ENCODE measurements around the gene FLT3LG. TPM values are rescaled to one million over a fixed set of nuclear protein-coding genes. Genes with fewer than 3 reads are reported as not detected.

FLT3LG gene
- total RNA-seq, 4 donors from 2014 or later: 1.00 to 4.0 (median 3.2) TPM; not detected in 1

DNA sequence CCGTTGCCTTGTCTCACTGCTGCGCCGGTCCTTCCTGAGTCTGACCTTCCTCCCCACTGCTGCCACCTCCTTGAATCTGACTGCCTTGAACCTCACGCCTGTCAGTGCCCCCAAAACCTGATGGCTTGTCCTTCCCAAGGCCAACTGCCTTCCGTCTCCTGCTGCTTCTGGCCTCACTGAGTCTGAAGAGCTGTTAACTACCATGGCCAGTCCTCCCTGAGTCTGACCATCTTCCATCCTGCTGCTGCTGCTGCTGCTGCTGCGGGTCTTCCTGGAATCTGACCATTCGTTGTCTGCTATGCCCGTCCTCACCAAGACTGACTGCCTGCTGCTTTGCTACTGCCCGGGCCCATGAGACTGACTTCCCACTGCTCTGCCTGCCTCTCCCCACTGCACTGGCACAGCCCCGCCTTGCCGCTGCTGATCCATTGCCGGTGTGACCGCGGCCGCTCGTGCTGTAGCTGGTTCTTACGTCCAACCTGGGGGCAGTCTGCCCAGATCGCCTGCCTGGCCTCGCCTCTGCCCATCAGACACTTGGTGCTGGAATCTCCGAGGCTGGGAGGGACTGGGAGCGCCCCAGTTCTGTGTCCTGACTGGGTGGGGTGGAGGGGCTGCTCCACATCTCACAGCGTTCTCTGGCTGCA is 50.9 kb downstream of the FLT3LG start:
- WGBS, 2 donors (ENCODE audit: low coverage in 1 of 2): 87 to 88% methylated on average over 3 to 22 of the region's 22 CpGs
- in situ Hi-C loops (cut with MboI; ENCODE audit: low pct_ligation_motif_present in 1 of 4, low pct_unique_long_range_greater_than_20kb in 1 of 4, low sequenced_read_pairs in 3 of 4): no loop called here

DNA sequence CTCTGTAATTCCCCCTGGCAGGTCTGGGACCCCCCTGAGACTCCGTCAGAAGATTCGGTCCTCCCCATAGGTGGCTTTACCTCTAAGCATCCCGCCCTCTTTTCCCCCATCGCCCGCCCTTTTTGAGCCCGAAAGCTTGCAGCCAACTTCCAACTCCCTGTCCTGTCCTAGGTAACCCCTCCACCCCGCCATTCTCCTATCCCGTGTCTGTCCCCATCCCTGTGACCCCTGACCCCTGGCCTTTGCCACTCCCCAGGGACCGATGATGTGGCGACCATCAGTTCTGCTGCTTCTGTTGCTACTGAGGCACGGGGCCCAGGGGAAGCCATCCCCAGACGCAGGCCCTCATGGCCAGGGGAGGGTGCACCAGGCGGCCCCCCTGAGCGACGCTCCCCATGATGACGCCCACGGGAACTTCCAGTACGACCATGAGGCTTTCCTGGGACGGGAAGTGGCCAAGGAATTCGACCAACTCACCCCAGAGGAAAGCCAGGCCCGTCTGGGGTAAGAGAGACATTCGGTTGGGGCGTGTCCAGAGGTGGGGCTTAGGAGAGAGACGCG is 54.3 kb downstream of the FLT3LG start:
- no peak for TF ChIP-seq EP300 (IDR thresholded peaks at IDR 0.05; ENCODE audit: low read depth)
- TF ChIP-seq, protein P1, sequence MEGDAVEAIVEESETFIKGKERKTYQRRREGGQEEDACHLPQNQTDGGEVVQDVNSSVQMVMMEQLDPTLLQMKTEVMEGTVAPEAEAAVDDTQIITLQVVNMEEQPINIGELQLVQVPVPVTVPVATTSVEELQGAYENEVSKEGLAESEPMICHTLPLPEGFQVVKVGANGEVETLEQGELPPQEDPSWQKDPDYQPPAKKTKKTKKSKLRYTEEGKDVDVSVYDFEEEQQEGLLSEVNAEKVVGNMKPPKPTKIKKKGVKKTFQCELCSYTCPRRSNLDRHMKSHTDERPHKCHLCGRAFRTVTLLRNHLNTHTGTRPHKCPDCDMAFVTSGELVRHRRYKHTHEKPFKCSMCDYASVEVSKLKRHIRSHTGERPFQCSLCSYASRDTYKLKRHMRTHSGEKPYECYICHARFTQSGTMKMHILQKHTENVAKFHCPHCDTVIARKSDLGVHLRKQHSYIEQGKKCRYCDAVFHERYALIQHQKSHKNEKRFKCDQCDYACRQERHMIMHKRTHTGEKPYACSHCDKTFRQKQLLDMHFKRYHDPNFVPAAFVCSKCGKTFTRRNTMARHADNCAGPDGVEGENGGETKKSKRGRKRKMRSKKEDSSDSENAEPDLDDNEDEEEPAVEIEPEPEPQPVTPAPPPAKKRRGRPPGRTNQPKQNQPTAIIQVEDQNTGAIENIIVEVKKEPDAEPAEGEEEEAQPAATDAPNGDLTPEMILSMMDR (IDR thresholded peaks at IDR 0.05): no peak
- TF ChIP-seq POLR2A (IDR thresholded peaks at IDR 0.05): no peak
- no peak for TF ChIP-seq POLR2AphosphoS5 (IDR thresholded peaks at IDR 0.05)
- H3K4me1 ChIP-seq: peaks cover 0 to 23% (median 11%) of the 10 kb centered on the region in 4 donors
- H3K36me3 ChIP-seq: peaks cover 0 to 12% (median 3%) of the 10 kb centered on the region in 4 donors
- 72 to 73% methylated on average over 9 to 25 of the region's 25 CpGs for WGBS, 2 donors (ENCODE audit: low coverage in 1 of 2)
- H3K9me3 ChIP-seq: no peaks in the 10 kb centered on the region
- intact Hi-C loops (cut with DNase I; ENCODE audit: low total_unique reads) (no loop called here), in situ Hi-C loops (cut with MboI; ENCODE audit: low pct_ligation_motif_present in 1 of 4, low pct_unique_long_range_greater_than_20kb in 1 of 4, low sequenced_read_pairs in 3 of 4) (no loop called here)
- H3K27ac ChIP-seq: peak overlapping the region in 2 of 4 donors; percentile 33 to 55
- no peak for DNase-seq
- H3K4me3 ChIP-seq: peak overlapping the region; percentile 8 to 25 (median 20)
- H3K27me3 ChIP-seq: no peaks in the 10 kb centered on the region

More for the DNA sequence above, 50.9 kb downstream of the FLT3LG start:
- no peak for DNase-seq
- Histone ChIP-seq H3K9me3 (no peaks in the 10 kb centered on the region), H3K36me3 (peaks cover 0 to 18% (median 0%) of the 10 kb centered on the region in 4 donors), H3K4me1 (peaks cover 0 to 20% (median 10%) of the 10 kb centered on the region in 4 donors), H3K27me3 (no peaks in the 10 kb centered on the region), H3K4me3 (no peak overlapping the region), H3K27ac (no peak overlapping the region)
- intact Hi-C loops (cut with DNase I; ENCODE audit: low total_unique reads): no loop called here
- TF ChIP-seq, protein P1 (IDR thresholded peaks at IDR 0.05): no peak
- TF ChIP-seq EP300 (IDR thresholded peaks at IDR 0.05; ENCODE audit: low read depth) (no peak), POLR2A (IDR thresholded peaks at IDR 0.05) (no peak), POLR2AphosphoS5 (IDR thresholded peaks at IDR 0.05) (no peak)

DNA sequence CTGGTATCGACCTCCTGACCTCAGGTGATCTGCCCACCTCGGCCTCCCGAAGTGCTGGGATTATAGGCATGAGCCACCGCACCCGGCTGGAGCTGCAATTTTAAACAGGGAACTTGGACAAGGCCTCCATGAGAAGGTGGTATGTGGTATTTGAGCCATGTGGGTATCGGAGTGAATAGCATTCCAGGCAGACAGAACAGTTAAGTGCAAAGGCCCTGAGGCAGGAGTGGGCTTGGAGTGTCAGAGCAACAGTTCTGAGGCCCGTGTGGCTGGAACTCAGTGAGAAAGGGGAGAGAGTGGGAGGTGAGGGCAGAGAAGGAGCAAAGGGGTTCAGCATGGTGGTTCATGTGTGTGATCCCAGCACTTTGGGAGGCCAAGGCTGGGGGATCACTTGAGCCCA is 56.7 kb downstream of the FLT3LG start:
- H3K36me3 ChIP-seq: peaks cover 0 to 5% (median 3%) of the 10 kb centered on the region in 4 donors
- no peak for TF ChIP-seq POLR2AphosphoS5 (IDR thresholded peaks at IDR 0.05)
- no peak for TF ChIP-seq POLR2A (IDR thresholded peaks at IDR 0.05)
- TF ChIP-seq, protein P1 (IDR thresholded peaks at IDR 0.05): no peak
- no peaks in the 10 kb centered on the region for H3K9me3 ChIP-seq
- intact Hi-C loops (cut with DNase I; ENCODE audit: low total_unique reads): no loop called here
- no peak for DNase-seq
- WGBS, 2 donors (ENCODE audit: low coverage in 1 of 2): 88% methylated on average over 7 of the region's 7 CpGs; no CpG with 5 or more reads in 1 of the 2 donors
- in situ Hi-C loops (cut with MboI; ENCODE audit: low pct_ligation_motif_present in 1 of 4, low pct_unique_long_range_greater_than_20kb in 1 of 4, low sequenced_read_pairs in 3 of 4): no loop called here
- H3K27me3 ChIP-seq: no peaks in the 10 kb centered on the region
- H3K4me3 ChIP-seq: no peak overlapping the region
- H3K27ac ChIP-seq: no peak overlapping the region
- peaks cover 0 to 33% (median 18%) of the 10 kb centered on the region in 4 donors for H3K4me1 ChIP-seq

DNA sequence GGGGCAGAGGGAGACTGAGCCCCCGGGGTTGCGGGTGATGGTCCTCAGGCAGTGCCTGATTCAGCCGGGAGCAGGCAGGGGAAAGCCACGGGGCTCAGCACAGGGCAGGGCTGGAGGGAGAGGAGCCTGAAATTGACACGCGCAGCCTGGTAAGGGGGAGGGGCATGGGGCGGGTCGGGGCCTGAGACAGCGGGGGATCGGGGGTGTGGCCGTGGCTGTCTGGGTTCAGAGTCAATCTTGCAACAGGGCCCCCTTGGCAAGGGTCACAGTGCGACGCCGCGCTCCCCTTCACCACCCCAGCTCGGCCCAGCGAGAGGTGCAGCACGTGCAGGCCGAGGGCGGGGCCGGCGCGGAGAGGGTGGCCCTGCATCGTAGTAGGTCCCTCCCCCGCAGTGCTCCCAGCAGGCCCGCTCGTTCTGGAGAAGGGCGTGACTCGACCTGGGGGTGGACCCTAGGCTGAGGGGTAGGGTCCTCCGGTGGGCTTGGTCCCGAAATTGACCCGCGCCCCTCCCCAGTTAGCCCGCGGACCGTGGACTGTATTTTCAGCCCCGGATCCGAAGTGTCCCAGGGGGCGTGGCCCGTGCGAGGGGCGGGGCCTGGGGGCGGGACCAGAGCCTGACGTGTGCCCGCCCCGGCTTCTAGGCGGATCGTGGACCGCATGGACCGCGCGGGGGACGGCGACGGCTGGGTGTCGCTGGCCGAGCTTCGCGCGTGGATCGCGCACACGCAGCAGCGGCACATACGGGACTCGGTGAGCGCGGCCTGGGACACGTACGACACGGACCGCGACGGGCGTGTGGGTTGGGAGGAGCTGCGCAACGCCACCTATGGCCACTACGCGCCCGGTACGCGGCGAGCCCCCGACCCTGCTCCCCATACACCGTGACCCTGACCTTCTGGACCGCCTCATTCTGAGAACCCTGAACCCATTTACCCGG is 59.8 kb downstream of the FLT3LG start:
- H3K9me3 ChIP-seq: no peaks in the 10 kb centered on the region
- TF ChIP-seq POLR2A (IDR thresholded peaks at IDR 0.05) (peak; percentile 11), POLR2AphosphoS5 (IDR thresholded peaks at IDR 0.05) (no peak)
- TF ChIP-seq, protein P1 (IDR thresholded peaks at IDR 0.05): peak in 3 of 5 experiments; percentile 14 to 25 (median 20)
- H3K4me3 ChIP-seq: peak overlapping the region; percentile 16 to 46 (median 39)
- in situ Hi-C loops (cut with MboI; ENCODE audit: low pct_ligation_motif_present in 1 of 4, low pct_unique_long_range_greater_than_20kb in 1 of 4, low sequenced_read_pairs in 3 of 4): no loop called here
- no peak overlapping the region for H3K27ac ChIP-seq
- WGBS, 2 donors (ENCODE audit: low coverage in 1 of 2): 36 to 49% methylated on average over 3 to 85 of the region's 87 CpGs
- intact Hi-C loops (cut with DNase I; ENCODE audit: low total_unique reads): no loop called here
- peak; percentile 69 for DNase-seq
- peaks cover 0 to 23% (median 8%) of the 10 kb centered on the region in 4 donors for H3K36me3 ChIP-seq
- H3K27me3 ChIP-seq: no peaks in the 10 kb centered on the region
- H3K4me1 ChIP-seq: peaks cover 0 to 18% (median 9%) of the 10 kb centered on the region in 4 donors

Data from transverse colon (tissue), 4 donors.